SK-N-SH treated with all-trans-retinoic acid at 6 μM for 48 hours (cell line): ENCODE measurements around the gene LRFN2.

Source experiments
- ZFP3 ChIP-seq: fragments of 250-450 bp; sonication (Bioruptor Pico); IDR thresholded peaks from 2 replicates; pipeline ENCODE4 v1.5.0; 2020; ENCODE audit warnings: mild to moderate bottlenecking, moderate library complexity
- ZNF8 ChIP-seq: fragments of 450-650 bp; formaldehyde crosslinking; IDR thresholded peaks from 2 replicates; pipeline ENCODE4 v1.5.0; 2020; ENCODE audit warnings: mild to moderate bottlenecking, moderate library complexity
- TF ChIP-seq, protein P1 (sequence below): fragments of 250-450 bp; sonication (Bioruptor Pico); IDR thresholded peaks from 2 replicates; pipeline ENCODE4 v1.8.0; 2020; ENCODE audit warnings: mild to moderate bottlenecking, moderate library complexity, borderline replicate concordance

DNA sequence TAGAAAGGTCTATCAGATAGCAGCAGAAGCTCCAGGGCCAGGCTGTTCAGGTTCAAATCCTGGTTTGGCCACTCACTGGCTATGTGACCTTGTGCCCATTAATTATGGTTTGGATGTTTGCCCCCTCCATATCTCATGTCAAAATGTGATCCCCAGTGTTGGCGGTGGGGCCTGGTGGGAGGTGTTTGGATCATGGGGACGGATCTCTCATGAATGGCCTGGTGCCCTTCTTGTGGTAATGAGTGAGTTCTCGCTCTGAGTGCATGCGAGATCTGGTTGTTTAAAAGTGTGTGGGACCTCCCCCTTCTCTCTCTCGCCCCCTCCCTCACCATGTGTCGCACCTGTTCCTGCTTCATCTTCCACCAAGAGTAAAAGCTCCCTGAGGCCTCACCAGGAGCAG, 240.9 kb downstream of the LRFN2 start:
- TF ChIP-seq, protein P1, sequence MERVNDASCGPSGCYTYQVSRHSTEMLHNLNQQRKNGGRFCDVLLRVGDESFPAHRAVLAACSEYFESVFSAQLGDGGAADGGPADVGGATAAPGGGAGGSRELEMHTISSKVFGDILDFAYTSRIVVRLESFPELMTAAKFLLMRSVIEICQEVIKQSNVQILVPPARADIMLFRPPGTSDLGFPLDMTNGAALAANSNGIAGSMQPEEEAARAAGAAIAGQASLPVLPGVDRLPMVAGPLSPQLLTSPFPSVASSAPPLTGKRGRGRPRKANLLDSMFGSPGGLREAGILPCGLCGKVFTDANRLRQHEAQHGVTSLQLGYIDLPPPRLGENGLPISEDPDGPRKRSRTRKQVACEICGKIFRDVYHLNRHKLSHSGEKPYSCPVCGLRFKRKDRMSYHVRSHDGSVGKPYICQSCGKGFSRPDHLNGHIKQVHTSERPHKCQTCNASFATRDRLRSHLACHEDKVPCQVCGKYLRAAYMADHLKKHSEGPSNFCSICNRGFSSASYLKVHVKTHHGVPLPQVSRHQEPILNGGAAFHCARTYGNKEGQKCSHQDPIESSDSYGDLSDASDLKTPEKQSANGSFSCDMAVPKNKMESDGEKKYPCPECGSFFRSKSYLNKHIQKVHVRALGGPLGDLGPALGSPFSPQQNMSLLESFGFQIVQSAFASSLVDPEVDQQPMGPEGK (CRISPR knock-in tag) = no peak
- TF ChIP-seq ZNF8 (CRISPR knock-in tag) (no peak), ZFP3 (no peak)
